KMS-11 (cell line): Measurements from ENCODE around the gene CPZ.

Experiments
- H2AFZ ChIP-seq: fragments of 200-600 bp; sonication (generic); 2 replicates; pipeline ENCODE4 v1.6.1; 2016; ENCODE audit warnings: antibody characterized with exemption, mixed run types, low read depth
- H3K27ac ChIP-seq: fragments of 200-600 bp; sonication (generic); 2 replicates; pipeline ENCODE4 v1.6.1; 2016; ENCODE audit warnings: mild to moderate bottlenecking, mixed run types
- H3K27me3 ChIP-seq: fragments of 200-600 bp; sonication (generic); 2 replicates; pipeline ENCODE4 v1.6.1; 2017; ENCODE audit warnings: mild to moderate bottlenecking, low read depth, mixed run types, moderate library complexity; ENCODE audit not compliant: insufficient read depth
- H3K36me3 ChIP-seq: fragments of 200-600 bp; sonication (generic); 2 replicates; pipeline ENCODE4 v1.6.1; 2017; ENCODE audit warnings: mild to moderate bottlenecking, mixed run types; ENCODE audit not compliant: insufficient read depth
- H3K4me1 ChIP-seq: fragments of 200-600 bp; sonication (generic); 2 replicates; pipeline ENCODE4 v1.6.1; 2016; ENCODE audit warnings: mild to moderate bottlenecking, low read depth, mixed run types; ENCODE audit not compliant: poor library complexity, severe bottlenecking
- H3K4me2 ChIP-seq: fragments of 200-600 bp; sonication (generic); 2 replicates; pipeline ENCODE4 v1.7.0; 2016; ENCODE audit warnings: mild to moderate bottlenecking, mixed run types
- H3K4me3 ChIP-seq: fragments of 200-600 bp; sonication (generic); IDR thresholded peaks from 2 replicates; pipeline ENCODE4 v1.6.1; 2017; ENCODE audit warnings: low read depth, low read length, mixed read lengths; ENCODE audit not compliant: insufficient read depth
- H3K79me2 ChIP-seq: fragments of 200-600 bp; sonication (generic); 2 replicates; pipeline ENCODE4 v1.6.1; 2016; ENCODE audit warnings: low read depth, mixed run types; ENCODE audit not compliant: insufficient read depth
- H3K9ac ChIP-seq: fragments of 200-600 bp; sonication (generic); 2 replicates; pipeline ENCODE4 v1.6.1; 2016; ENCODE audit warnings: mild to moderate bottlenecking, mixed run types
- H4K20me1 ChIP-seq: fragments of 200-600 bp; sonication (generic); 2 replicates; pipeline ENCODE4 v1.6.1; 2016; ENCODE audit warnings: mild to moderate bottlenecking, mixed run types; ENCODE audit not compliant: insufficient read depth
- TF ChIP-seq, protein P1 (sequence below): fragments of 200-600 bp; sonication (generic); conservative IDR thresholded peaks from 2 replicates; pipeline ENCODE4 v1.6.1; 2017; ENCODE audit warnings: low read depth, mild to moderate bottlenecking, antibody characterized with exemption, low read length, moderate library complexity, mixed read lengths

The CPZ gene

GRCh38 chr4:8544741-8545438 lies 47.7 kb upstream of the CPZ start:
- H3K79me2 ChIP-seq: no peaks in the 10 kb centered on the region
- H3K4me2 ChIP-seq: no peak overlapping the region
- H4K20me1 ChIP-seq: no peaks in the 10 kb centered on the region
- no peak overlapping the region for H3K9ac ChIP-seq
- H3K36me3 ChIP-seq: no peaks in the 10 kb centered on the region
- no peak overlapping the region for H3K4me3 ChIP-seq
- no peak overlapping the region for H2AFZ ChIP-seq
- H3K27ac ChIP-seq: no peak overlapping the region
- H3K4me1 ChIP-seq: peaks cover 7% of the 10 kb centered on the region
- TF ChIP-seq, protein P1, sequence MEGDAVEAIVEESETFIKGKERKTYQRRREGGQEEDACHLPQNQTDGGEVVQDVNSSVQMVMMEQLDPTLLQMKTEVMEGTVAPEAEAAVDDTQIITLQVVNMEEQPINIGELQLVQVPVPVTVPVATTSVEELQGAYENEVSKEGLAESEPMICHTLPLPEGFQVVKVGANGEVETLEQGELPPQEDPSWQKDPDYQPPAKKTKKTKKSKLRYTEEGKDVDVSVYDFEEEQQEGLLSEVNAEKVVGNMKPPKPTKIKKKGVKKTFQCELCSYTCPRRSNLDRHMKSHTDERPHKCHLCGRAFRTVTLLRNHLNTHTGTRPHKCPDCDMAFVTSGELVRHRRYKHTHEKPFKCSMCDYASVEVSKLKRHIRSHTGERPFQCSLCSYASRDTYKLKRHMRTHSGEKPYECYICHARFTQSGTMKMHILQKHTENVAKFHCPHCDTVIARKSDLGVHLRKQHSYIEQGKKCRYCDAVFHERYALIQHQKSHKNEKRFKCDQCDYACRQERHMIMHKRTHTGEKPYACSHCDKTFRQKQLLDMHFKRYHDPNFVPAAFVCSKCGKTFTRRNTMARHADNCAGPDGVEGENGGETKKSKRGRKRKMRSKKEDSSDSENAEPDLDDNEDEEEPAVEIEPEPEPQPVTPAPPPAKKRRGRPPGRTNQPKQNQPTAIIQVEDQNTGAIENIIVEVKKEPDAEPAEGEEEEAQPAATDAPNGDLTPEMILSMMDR: no peak
- H3K27me3 ChIP-seq: no peaks in the 10 kb centered on the region

DNA sequence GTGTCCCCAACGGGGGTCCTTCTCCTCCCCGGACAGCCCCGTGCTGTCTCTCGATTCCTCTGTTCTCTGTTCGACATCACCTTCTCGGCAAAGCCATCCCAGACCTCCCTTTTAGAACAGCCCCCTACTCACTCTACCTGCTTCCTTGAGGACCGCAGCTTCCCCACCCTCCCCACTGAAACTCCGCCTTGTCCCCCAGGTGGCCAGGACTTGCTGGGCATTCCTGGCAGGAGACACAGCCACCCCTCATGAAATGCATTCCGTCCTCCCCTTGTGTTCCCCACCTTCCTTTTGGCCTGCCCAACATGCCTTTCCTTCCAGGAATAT lies 47.2 kb upstream of the CPZ start:
- no peak overlapping the region for H3K27ac ChIP-seq
- H3K9ac ChIP-seq: no peak overlapping the region
- H3K4me1 ChIP-seq: peaks cover 3% of the 10 kb centered on the region
- no peaks in the 10 kb centered on the region for H3K79me2 ChIP-seq
- TF ChIP-seq, protein P1: no peak
- H3K4me3 ChIP-seq: no peak overlapping the region
- no peaks in the 10 kb centered on the region for H4K20me1 ChIP-seq
- H3K27me3 ChIP-seq: no peaks in the 10 kb centered on the region
- no peak overlapping the region for H2AFZ ChIP-seq
- H3K36me3 ChIP-seq: no peaks in the 10 kb centered on the region
- no peak overlapping the region for H3K4me2 ChIP-seq

DNA sequence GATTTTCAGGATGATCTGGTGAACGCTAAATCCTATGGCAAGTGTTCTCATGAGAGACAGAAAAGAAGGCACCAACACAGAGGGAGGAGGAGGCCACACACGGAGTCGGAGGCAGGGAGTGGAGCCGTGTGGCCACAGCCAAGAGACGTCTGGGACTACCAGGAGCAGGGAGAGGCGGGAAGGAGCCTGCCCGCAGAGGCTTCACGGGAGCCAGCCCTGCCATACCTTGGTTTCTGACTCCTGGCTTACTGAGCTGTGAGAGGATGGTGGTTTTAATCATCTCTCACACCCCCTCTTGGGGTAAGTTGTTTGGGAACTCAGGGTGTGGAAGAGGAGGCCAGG lies 45.8 kb upstream of the CPZ start:
- Histone ChIP-seq H3K4me3 (no peak overlapping the region), H3K27me3 (no peaks in the 10 kb centered on the region), H3K36me3 (no peaks in the 10 kb centered on the region), H3K27ac (no peak overlapping the region), H3K79me2 (no peaks in the 10 kb centered on the region), H4K20me1 (no peaks in the 10 kb centered on the region), H3K9ac (no peak overlapping the region), H3K4me2 (no peak overlapping the region), H2AFZ (no peak overlapping the region), H3K4me1 (no peaks in the 10 kb centered on the region)
- TF ChIP-seq, protein P1: no peak

- H2AFZ ChIP-seq: no peak overlapping the region
- TF ChIP-seq, protein P1: peak; percentile 18; the same call in 1 of the 2 replicates
- no peak overlapping the region for H3K9ac ChIP-seq
- H4K20me1 ChIP-seq: no peaks in the 10 kb centered on the region
- H3K27ac ChIP-seq: no peak overlapping the region
- no peaks in the 10 kb centered on the region for H3K4me1 ChIP-seq
- no peaks in the 10 kb centered on the region for H3K27me3 ChIP-seq
- no peaks in the 10 kb centered on the region for H3K36me3 ChIP-seq
- H3K4me3 ChIP-seq: no peak overlapping the region
- H3K79me2 ChIP-seq: no peaks in the 10 kb centered on the region
- H3K4me2 ChIP-seq: no peak overlapping the region
Observed at GRCh38 chr4:8547108-8547911, 45.3 kb upstream of the CPZ start.
